BLaER1 (cell line): Measurements from ENCODE around the gene TAS2R41.

Experiments used
- H3K27ac ChIP-seq: shearing (Covaris generic); formaldehyde crosslinking; 2 replicates; pipeline ENCODE4 v1.8.1; 2022
- H3K27me3 ChIP-seq: shearing (Covaris generic); formaldehyde crosslinking; 2 replicates; pipeline ENCODE4 v1.8.1; 2022
- H3K36me3 ChIP-seq: shearing (Covaris generic); formaldehyde crosslinking; 2 replicates; pipeline ENCODE4 v1.8.1; 2022
- H3K4me1 ChIP-seq: shearing (Covaris generic); formaldehyde crosslinking; 2 replicates; pipeline ENCODE4 v1.8.1; 2022
- H3K4me2 ChIP-seq: shearing (Covaris generic); formaldehyde crosslinking; 2 replicates; pipeline ENCODE4 v1.8.1; 2022
- H3K4me3 ChIP-seq: shearing (Covaris generic); formaldehyde crosslinking; 2 replicates; pipeline ENCODE4 v1.8.1; 2022
- H3K9ac ChIP-seq: shearing (Covaris generic); formaldehyde crosslinking; 2 replicates; pipeline ENCODE4 v1.8.1; 2022
- H3K9me3 ChIP-seq: shearing (Covaris generic); formaldehyde crosslinking; 2 replicates; pipeline ENCODE4 v1.8.1; 2022
- H4K20me1 ChIP-seq: shearing (Covaris generic); formaldehyde crosslinking; 2 replicates; pipeline ENCODE4 v1.8.1; 2022
- Cebpa-rat ChIP-seq: shearing (Covaris generic); IDR thresholded peaks from 2 replicates; pipeline ENCODE4 v1.8.1; 2022

Gene TAS2R41

GRCh38 chr7:143492799-143493739 is 15.4 kb downstream of the TAS2R41 start:
- Histone ChIP-seq H4K20me1 (no peaks in the 10 kb centered on the region), H3K27me3 (no peaks in the 10 kb centered on the region), H3K36me3 (no peaks in the 10 kb centered on the region), H3K4me2 (no peak overlapping the region), H3K4me1 (no peaks in the 10 kb centered on the region), H3K27ac (no peak overlapping the region), H3K4me3 (no peak overlapping the region), H3K9ac (no peak overlapping the region), H3K9me3 (no peaks in the 10 kb centered on the region)
- TF ChIP-seq Cebpa-rat = no peak

GRCh38 chr7:143493751-143494150 is 16.1 kb downstream of the TAS2R41 start:
- no peak overlapping the region for H3K4me3 ChIP-seq
- TF ChIP-seq Cebpa-rat = no peak
- no peak overlapping the region for H3K27ac ChIP-seq
- H3K9ac ChIP-seq = no peak overlapping the region
- no peaks in the 10 kb centered on the region for H3K27me3 ChIP-seq
- H3K36me3 ChIP-seq = no peaks in the 10 kb centered on the region
- H4K20me1 ChIP-seq = no peaks in the 10 kb centered on the region
- no peak overlapping the region for H3K4me2 ChIP-seq
- no peaks in the 10 kb centered on the region for H3K4me1 ChIP-seq
- no peaks in the 10 kb centered on the region for H3K9me3 ChIP-seq

GRCh38 chr7:143494622-143495021 is 16.9 kb downstream of the TAS2R41 start:
- no peak overlapping the region for H3K27ac ChIP-seq
- H3K36me3 ChIP-seq = no peaks in the 10 kb centered on the region
- H3K4me2 ChIP-seq = no peak overlapping the region
- H4K20me1 ChIP-seq = no peaks in the 10 kb centered on the region
- H3K27me3 ChIP-seq = no peaks in the 10 kb centered on the region
- no peak overlapping the region for H3K9ac ChIP-seq
- no peak for TF ChIP-seq Cebpa-rat
- H3K4me1 ChIP-seq = no peaks in the 10 kb centered on the region
- H3K4me3 ChIP-seq = no peak overlapping the region
- H3K9me3 ChIP-seq = no peaks in the 10 kb centered on the region

GRCh38 chr7:143495851-143496250 is 18.2 kb downstream of the TAS2R41 start:
- no peak overlapping the region for H3K27ac ChIP-seq
- no peak for TF ChIP-seq Cebpa-rat
- H3K36me3 ChIP-seq = no peaks in the 10 kb centered on the region
- no peaks in the 10 kb centered on the region for H3K4me1 ChIP-seq
- H3K4me2 ChIP-seq = no peak overlapping the region
- no peaks in the 10 kb centered on the region for H3K9me3 ChIP-seq
- H3K9ac ChIP-seq = no peak overlapping the region
- no peaks in the 10 kb centered on the region for H4K20me1 ChIP-seq
- no peaks in the 10 kb centered on the region for H3K27me3 ChIP-seq
- H3K4me3 ChIP-seq = no peak overlapping the region

DNA sequence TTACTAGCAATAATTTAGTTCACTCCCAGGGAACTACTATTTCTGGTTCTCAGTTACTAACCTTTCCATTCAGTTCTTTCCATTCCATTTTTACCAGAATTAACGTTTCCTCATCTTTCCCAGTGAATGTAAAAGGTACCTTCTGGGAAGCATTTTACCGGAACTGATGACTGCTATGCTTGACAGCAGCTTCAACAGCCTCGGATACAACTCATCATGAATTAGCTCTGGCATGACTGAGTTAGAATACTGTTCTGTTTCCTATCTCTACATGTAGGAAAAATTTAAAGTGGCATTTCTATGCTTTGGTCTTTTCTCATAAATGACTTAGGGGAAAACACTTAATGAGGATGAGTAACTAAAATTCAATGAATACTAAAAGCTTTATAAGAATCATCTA is 18.6 kb downstream of the TAS2R41 start:
- no peaks in the 10 kb centered on the region for H3K9me3 ChIP-seq
- no peaks in the 10 kb centered on the region for H3K27me3 ChIP-seq
- H3K4me3 ChIP-seq = no peak overlapping the region
- no peaks in the 10 kb centered on the region for H3K36me3 ChIP-seq
- no peaks in the 10 kb centered on the region for H3K4me1 ChIP-seq
- TF ChIP-seq Cebpa-rat = no peak
- H3K27ac ChIP-seq = no peak overlapping the region
- no peaks in the 10 kb centered on the region for H4K20me1 ChIP-seq
- H3K9ac ChIP-seq = no peak overlapping the region
- H3K4me2 ChIP-seq = no peak overlapping the region

GRCh38 chr7:143497008-143497795 is 19.5 kb downstream of the TAS2R41 start:
- Histone ChIP-seq H3K27ac (no peak overlapping the region), H3K4me1 (no peaks in the 10 kb centered on the region), H3K4me2 (no peak overlapping the region)

DNA sequence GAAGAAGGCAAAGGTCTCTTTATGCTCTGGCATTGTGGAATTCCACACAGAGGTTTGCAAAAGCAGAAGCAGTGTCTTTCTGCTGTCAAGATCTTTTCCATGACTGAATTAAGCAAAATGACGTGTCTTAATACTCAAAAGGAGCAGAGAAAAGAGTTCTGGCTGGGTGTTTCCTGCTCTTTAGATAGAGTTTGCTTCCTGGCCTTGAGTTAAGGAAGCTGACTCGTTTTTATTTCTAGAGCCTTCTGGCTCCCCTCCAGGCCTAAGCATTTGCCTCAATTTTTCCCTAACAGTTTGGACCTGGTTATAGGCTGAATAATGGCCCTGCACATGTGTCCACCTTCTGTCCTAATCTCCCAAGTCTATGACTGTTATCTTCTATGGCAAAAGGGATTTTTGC is 21.6 kb downstream of the TAS2R41 start:
- no peak overlapping the region for H3K27ac ChIP-seq
- peaks cover 7% of the 10 kb centered on the region for H3K4me1 ChIP-seq
- no peak overlapping the region for H3K9ac ChIP-seq
- no peaks in the 10 kb centered on the region for H3K9me3 ChIP-seq
- H3K36me3 ChIP-seq = no peaks in the 10 kb centered on the region
- H4K20me1 ChIP-seq = no peaks in the 10 kb centered on the region
- no peak overlapping the region for H3K4me3 ChIP-seq
- no peak overlapping the region for H3K4me2 ChIP-seq
- no peaks in the 10 kb centered on the region for H3K27me3 ChIP-seq
- no peak for TF ChIP-seq Cebpa-rat

More at GRCh38 chr7:143497008-143497795, 19.5 kb downstream of the TAS2R41 start:
- no peak for TF ChIP-seq Cebpa-rat
- Histone ChIP-seq H3K27me3 (no peaks in the 10 kb centered on the region), H3K9me3 (no peaks in the 10 kb centered on the region), H3K4me3 (no peak overlapping the region), H3K36me3 (no peaks in the 10 kb centered on the region), H3K9ac (no peak overlapping the region), H4K20me1 (no peaks in the 10 kb centered on the region)

DNA sequence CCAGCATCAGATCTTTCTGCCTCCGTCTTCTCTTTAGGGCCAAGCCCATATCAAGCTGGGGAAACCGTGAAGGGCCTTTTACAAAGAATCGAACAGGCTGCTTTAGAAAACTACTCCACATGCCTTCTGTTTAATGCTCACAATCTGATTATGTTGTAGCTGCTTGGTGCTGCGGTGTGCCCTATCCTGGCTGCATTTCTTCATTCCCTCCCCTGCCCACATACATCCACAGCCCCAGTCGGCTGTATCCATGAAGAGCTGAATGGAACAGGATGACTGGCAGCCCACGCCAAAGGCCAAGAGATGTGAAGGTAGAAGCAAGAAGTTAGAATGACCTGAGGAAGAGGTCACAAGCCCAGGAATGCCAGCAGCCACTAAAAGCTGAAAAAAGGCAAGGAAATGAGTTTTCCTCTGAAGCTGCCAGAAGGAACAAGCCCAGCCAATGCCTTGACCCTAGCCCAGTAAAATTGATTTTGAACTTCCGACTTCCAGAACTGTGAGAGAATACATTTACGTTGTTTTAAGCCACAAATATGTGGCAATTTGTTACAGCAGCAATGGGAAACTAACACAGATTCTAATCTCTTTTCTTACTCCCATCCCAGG is 22.2 kb downstream of the TAS2R41 start:
- Histone ChIP-seq H4K20me1 (no peaks in the 10 kb centered on the region), H3K4me1 (peaks cover 7% of the 10 kb centered on the region), H3K9me3 (no peaks in the 10 kb centered on the region), H3K27ac (no peak overlapping the region), H3K36me3 (no peaks in the 10 kb centered on the region), H3K27me3 (no peaks in the 10 kb centered on the region), H3K4me2 (no peak overlapping the region), H3K4me3 (no peak overlapping the region), H3K9ac (no peak overlapping the region)
- no peak for TF ChIP-seq Cebpa-rat

DNA sequence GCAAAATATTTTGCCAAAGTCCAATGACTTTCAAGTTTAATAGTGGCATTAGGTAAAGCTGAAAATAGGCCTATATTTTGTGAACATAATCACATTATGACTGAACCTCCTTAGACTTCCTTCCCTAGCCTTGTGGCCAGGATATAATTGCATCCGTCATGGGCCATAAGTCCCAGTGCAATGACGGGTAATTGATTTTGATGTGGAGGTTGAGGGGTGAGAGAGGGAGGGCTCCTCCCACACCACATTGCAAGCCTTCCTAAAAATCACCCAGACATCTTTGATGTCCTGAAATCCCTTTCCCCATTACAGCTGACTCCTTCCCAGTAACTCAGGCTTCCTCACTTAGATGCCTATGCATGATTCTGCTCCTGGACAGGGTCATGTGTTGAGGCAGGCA is 25.6 kb downstream of the TAS2R41 start:
- peak overlapping the region; percentile 8; the same call in 1 of the 2 replicates for H3K4me2 ChIP-seq

More for the DNA sequence above, 25.6 kb downstream of the TAS2R41 start:
- peaks cover 7% of the 10 kb centered on the region for H3K4me1 ChIP-seq
- no peaks in the 10 kb centered on the region for H3K36me3 ChIP-seq
- no peak overlapping the region for H3K4me3 ChIP-seq
- H4K20me1 ChIP-seq = no peaks in the 10 kb centered on the region
- H3K27ac ChIP-seq = no peak overlapping the region
- TF ChIP-seq Cebpa-rat = no peak
- no peak overlapping the region for H3K9ac ChIP-seq
- H3K27me3 ChIP-seq = no peaks in the 10 kb centered on the region
- H3K9me3 ChIP-seq = no peaks in the 10 kb centered on the region
